B cell (primary cell): ENCODE data around the gene ATP10B. TPM values are rescaled to one million over a fixed set of nuclear protein-coding genes. Genes with fewer than 3 reads are reported as not detected.

Experiments used
- ATAC-seq: fragments of 200-7000 bp; cut with Tn5 transposase; one replicate; pipeline ENCODE4 v1.10.0; 2021; ENCODE audit warnings: low read depth, mild to moderate bottlenecking, moderate number of reproducible peaks, moderate library complexity
- CTCF ChIA-PET: fragments of 350-600 bp; sonication (Branson Sonifier 250); formaldehyde crosslinking; loops from one replicate; lab custom pipeline; 2021; ENCODE audit warnings: antibody characterized with exemption, inconsistent platforms; lab: Charles Lee
- POLR2A ChIA-PET: fragments of 350-600 bp; sonication (Branson Sonifier 250); formaldehyde crosslinking; loops from one replicate; lab custom pipeline; 2021; ENCODE audit warnings: antibody characterized with exemption; lab: Charles Lee
- DNase-seq: peaks from one replicate; pipeline ENCODE4 v3.0.0; 2013
- H2AFZ ChIP-seq: 2 replicates; pipeline ENCODE4 v1.6.1; 2012; ENCODE audit warnings: mild to moderate bottlenecking, low read depth, low read length; ENCODE audit not compliant: insufficient read depth, poor library complexity, severe bottlenecking
- H3K27ac ChIP-seq, 2 donors: 1 replicate in 1 of 2; 2 replicates in 1 of 2; pipeline ENCODE4 v1.5.1; 2012 to 2013; ENCODE audit warnings: low read length in 2 of 2, mild to moderate bottlenecking in 2 of 2, moderate library complexity in 1 of 2
- H3K27me3 ChIP-seq, 4 experiments: fragments of 200-600 bp in 1 of 4; sonication (generic) in 1 of 4; replicated peaks in 1 of 4; 1 replicate in 2 of 4; 2 replicates in 2 of 4; pipeline versions ENCODE4 v1.6.1 to v1.7.0; 2013 to 2016; ENCODE audit warnings: low read length in 3 of 4, mild to moderate bottlenecking in 2 of 4, mixed read lengths in 1 of 4, moderate library complexity in 1 of 4; ENCODE audit not compliant: insufficient read depth in 4 of 4, control insufficient read depth in 3 of 4; ENCODE audit errors: control extremely low read depth in 1 of 4
- H3K36me3 ChIP-seq, 2 experiments: replicated peaks in 1 of 2; 1 replicate in 1 of 2; 2 replicates in 1 of 2; pipeline versions ENCODE4 v1.6.1 to v1.7.1; 2013; ENCODE audit warnings: low read length in 1 of 2; ENCODE audit not compliant: insufficient read depth in 2 of 2, control insufficient read depth in 1 of 2; ENCODE audit errors: control extremely low read depth in 1 of 2, extremely low read depth in 1 of 2
- H3K4me1 ChIP-seq, 2 donors: fragments of 200-600 bp in 1 of 2; sonication (generic) in 1 of 2; 1 replicate in 1 of 2; 2 replicates in 1 of 2; pipeline versions ENCODE4 v1.5.1 to v1.6.1; 2013 to 2017; ENCODE audit warnings: low read length in 2 of 2; ENCODE audit not compliant: control insufficient read depth in 2 of 2, insufficient read depth in 2 of 2
- H3K4me2 ChIP-seq: replicated peaks from 2 replicates; pipeline ENCODE3; 2012; ENCODE audit warnings: mild to moderate bottlenecking, low read depth, low read length; ENCODE audit not compliant: poor library complexity, severe bottlenecking
- H3K4me3 ChIP-seq, 5 experiments: fragments of 200-600 bp in 1 of 5; sonication (generic) in 1 of 5; 1 replicate in 3 of 5; 2 replicates in 2 of 5; pipeline versions ENCODE4 v1.5.1 to v1.7.0; 2011 to 2016; ENCODE audit warnings: low read length in 4 of 5, mild to moderate bottlenecking in 4 of 5, low read depth in 2 of 5, control low read depth in 1 of 5, moderate library complexity in 1 of 5; ENCODE audit not compliant: insufficient read depth in 1 of 5; ENCODE audit errors: control extremely low read depth in 1 of 5, extremely low read depth in 1 of 5
- H3K79me2 ChIP-seq: fragments of 200-600 bp; sonication (generic); one replicate; pipeline ENCODE4 v1.6.0; 2016; ENCODE audit warnings: low read length; ENCODE audit not compliant: control insufficient read depth, insufficient read depth
- H3K9ac ChIP-seq: fragments of 200-600 bp; sonication (generic); 2 replicates; pipeline ENCODE4 v1.6.1; 2017; ENCODE audit warnings: mild to moderate bottlenecking, low read length, moderate library complexity
- H3K9me3 ChIP-seq, 3 donors: one replicate each; pipeline versions ENCODE4 v1.6.1 to v1.7.1; 2013; ENCODE audit warnings: low read length in 2 of 3; ENCODE audit not compliant: control insufficient read depth in 2 of 3, insufficient read depth in 1 of 3; ENCODE audit errors: control extremely low read depth in 1 of 3
- H4K20me1 ChIP-seq: 2 replicates; pipeline ENCODE4 v1.6.0; 2012; ENCODE audit warnings: mild to moderate bottlenecking, low read length; ENCODE audit not compliant: insufficient read depth, control insufficient read depth, poor library complexity, severe bottlenecking
- H3K27ac Mint-ChIP-seq: one replicate; pipeline ENCODE4 v1.8.0; 2021; ENCODE audit warnings: mixed read lengths
- H3K27me3 Mint-ChIP-seq: one replicate; pipeline ENCODE4 v1.8.0; 2021; ENCODE audit warnings: mixed read lengths
- H3K4me1 Mint-ChIP-seq: one replicate; pipeline ENCODE4 v1.8.0; 2021; ENCODE audit warnings: mixed read lengths
- H3K4me3 Mint-ChIP-seq: one replicate; pipeline ENCODE4 v1.8.0; 2021; ENCODE audit warnings: mixed read lengths
- H3K9me3 Mint-ChIP-seq: one replicate; pipeline ENCODE4 v1.8.0; 2022; ENCODE audit warnings: mixed read lengths; ENCODE audit not compliant: insufficient read depth
- EZH2 ChIP-seq: IDR thresholded peaks from 2 replicates; pipeline ENCODE4 v1.6.1; 2012; ENCODE audit warnings: borderline replicate concordance, low read depth, mild to moderate bottlenecking, moderate library complexity, low read length; ENCODE audit not compliant: insufficient read depth, poor library complexity, severe bottlenecking
- WGBS: methylation state at CpG from one replicate; pipeline ENCODE4 v1.1.5; 2013; ENCODE audit warnings: missing lambda C conversion rate; ENCODE audit not compliant: insufficient coverage; 5-methylcytosine and 5-hydroxymethylcytosine counted together
- intact Hi-C: fragments of 100-400 bp; cut with micrococcal nuclease; formaldehyde crosslinking; loops from one replicate; pipeline ENCODE4 v1.10.0; 2022
- polyA plus RNA-seq: library from polyadenylated mRNA; depleted of rRNA; stranded (reverse); fragments of >200 nt; gene quantifications from 2 replicates; pipeline ENCODE4 v1.2.3, GENCODE V29; 2012
- total RNA-seq, 2 donors: library from RNA; stranded (reverse); fragments of 120-200 nt in 1 of 2; gene quantifications; 1 replicate in 1 of 2; 2 replicates in 1 of 2; pipeline versions ENCODE4 v1.2.3 to v1.2.4, GENCODE V29; 2013 to 2022
- TF ChIP-seq, protein P1 (sequence below): fragments of 200-600 bp; IDR thresholded peaks from one replicate; pipeline ENCODE4 v1.8.0; 2022; ENCODE audit warnings: antibody characterized with exemption, mild to moderate bottlenecking

Gene ATP10B
- total and polyA plus RNA-seq, 2 donors (not counting 1 experiment from before 2014, with no cell fraction given), result not detected

DNA sequence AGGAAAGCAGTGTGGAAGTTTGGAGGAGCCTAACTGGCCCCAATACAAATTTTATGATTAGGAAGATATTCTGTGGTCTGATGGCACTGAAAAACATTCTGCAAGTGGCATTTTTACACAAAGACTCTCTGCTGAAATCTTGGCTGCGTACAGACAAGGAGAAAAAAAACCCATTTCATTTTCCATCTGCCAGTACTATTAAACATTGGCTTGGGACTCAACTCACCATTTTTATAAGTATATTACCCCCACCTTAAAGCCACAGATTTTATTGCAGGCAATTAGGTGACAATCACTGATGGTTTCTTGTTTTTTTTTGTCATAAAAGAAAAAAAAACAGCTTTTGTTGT is 223.4 kb downstream of the ATP10B start:
- H3K9me3 ChIP-seq, result peaks cover 0 to 2% (median 0%) of the 10 kb centered on the region in 3 donors
- Mint-ChIP-seq H3K27me3 (peaks cover 30% of the 10 kb centered on the region), H3K27ac (no peak overlapping the region), H3K4me1 (no peaks in the 10 kb centered on the region), H3K4me3 (no peak overlapping the region), H3K9me3 (no peaks in the 10 kb centered on the region)
- H3K79me2 ChIP-seq, result no peaks in the 10 kb centered on the region
- ATAC-seq (no peak), DNase-seq (no peak)
- no peaks in the 10 kb centered on the region for H4K20me1 ChIP-seq
- CTCF ChIA-PET, result no interaction called here
- POLR2A ChIA-PET, result no interaction called here
- intact Hi-C loops, result no loop called here
- WGBS, result 80% methylated on average over 1 of the region's 1 CpG
- H2AFZ ChIP-seq, result no peak overlapping the region
- TF ChIP-seq, protein P1, sequence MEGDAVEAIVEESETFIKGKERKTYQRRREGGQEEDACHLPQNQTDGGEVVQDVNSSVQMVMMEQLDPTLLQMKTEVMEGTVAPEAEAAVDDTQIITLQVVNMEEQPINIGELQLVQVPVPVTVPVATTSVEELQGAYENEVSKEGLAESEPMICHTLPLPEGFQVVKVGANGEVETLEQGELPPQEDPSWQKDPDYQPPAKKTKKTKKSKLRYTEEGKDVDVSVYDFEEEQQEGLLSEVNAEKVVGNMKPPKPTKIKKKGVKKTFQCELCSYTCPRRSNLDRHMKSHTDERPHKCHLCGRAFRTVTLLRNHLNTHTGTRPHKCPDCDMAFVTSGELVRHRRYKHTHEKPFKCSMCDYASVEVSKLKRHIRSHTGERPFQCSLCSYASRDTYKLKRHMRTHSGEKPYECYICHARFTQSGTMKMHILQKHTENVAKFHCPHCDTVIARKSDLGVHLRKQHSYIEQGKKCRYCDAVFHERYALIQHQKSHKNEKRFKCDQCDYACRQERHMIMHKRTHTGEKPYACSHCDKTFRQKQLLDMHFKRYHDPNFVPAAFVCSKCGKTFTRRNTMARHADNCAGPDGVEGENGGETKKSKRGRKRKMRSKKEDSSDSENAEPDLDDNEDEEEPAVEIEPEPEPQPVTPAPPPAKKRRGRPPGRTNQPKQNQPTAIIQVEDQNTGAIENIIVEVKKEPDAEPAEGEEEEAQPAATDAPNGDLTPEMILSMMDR, result no peak
- TF ChIP-seq EZH2, result no peak
- H3K27me3 ChIP-seq, result peaks cover 0 to 9% (median 0%) of the 10 kb centered on the region in 4 experiments
- H3K27ac ChIP-seq, result no peak overlapping the region
- no peak overlapping the region for H3K4me3 ChIP-seq
- no peaks in the 10 kb centered on the region for H3K4me1 ChIP-seq
- H3K4me2 ChIP-seq, result no peak overlapping the region
- H3K36me3 ChIP-seq, result no peaks in the 10 kb centered on the region
- no peak overlapping the region for H3K9ac ChIP-seq

DNA sequence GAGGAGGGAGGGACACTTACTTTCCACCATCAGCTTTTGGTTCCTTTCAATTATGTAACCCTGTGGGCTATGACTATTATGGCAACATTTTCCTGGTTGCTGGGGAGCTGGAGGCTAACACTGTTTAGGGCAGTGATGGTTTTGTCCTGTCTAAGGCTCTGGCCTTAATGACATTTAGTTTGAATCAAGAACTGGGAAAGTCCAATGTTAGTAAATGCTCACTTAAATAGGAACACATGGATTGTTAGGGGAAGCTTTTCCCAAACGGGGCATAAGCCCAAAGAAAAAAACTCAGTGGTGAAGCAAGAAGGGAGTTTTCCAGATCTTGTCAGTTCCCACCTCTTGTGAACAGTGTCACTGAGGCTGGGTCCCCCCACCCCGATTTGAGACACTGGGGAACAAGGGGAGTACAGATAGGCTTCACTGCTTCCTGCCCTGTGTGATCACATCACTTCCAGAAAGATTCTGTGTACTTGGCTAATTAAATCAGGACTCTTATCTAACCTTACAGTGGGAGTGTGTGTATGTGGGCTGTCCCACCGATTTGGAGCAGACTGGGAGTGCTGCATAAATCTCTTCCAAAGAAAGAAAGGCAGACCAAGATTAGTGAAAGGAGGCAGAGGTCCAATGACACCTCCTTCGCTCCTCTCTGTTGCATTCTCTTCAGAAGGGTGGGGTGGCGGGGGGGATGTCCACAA is 223.9 kb downstream of the ATP10B start:
- DNase-seq (no peak), ATAC-seq (no peak)
- Histone ChIP-seq H3K79me2 (no peaks in the 10 kb centered on the region), H4K20me1 (no peaks in the 10 kb centered on the region), H3K27ac (no peak overlapping the region), H3K4me1 (no peaks in the 10 kb centered on the region), H3K27me3 (peaks cover 0 to 9% (median 0%) of the 10 kb centered on the region in 4 experiments), H2AFZ (no peak overlapping the region), H3K9ac (no peak overlapping the region), H3K36me3 (no peaks in the 10 kb centered on the region), H3K9me3 (peaks cover 0 to 2% (median 0%) of the 10 kb centered on the region in 3 donors), H3K4me3 (no peak overlapping the region), H3K4me2 (no peak overlapping the region)
- TF ChIP-seq, protein P1, result no peak
- no peak for TF ChIP-seq EZH2
- ChIA-PET POLR2A (no interaction called here), CTCF (no interaction called here)
- Mint-ChIP-seq H3K4me1 (no peaks in the 10 kb centered on the region), H3K4me3 (no peak overlapping the region), H3K27ac (no peak overlapping the region), H3K27me3 (peaks cover 32% of the 10 kb centered on the region), H3K9me3 (no peaks in the 10 kb centered on the region)
- 75% methylated on average over 3 of the region's 5 CpGs for WGBS
- intact Hi-C loops, result no loop called here
